GM12873 (cell line): ENCODE results near the gene SYNE3.
A peak's percentile ranks its signal among the peaks of the same experiment; 100 is the strongest.

Source experiments
- CTCF ChIP-seq: IDR thresholded peaks from 2 replicates; pipeline ENCODE4 v1.5.1; 2012; ENCODE audit warnings: low read depth, mild to moderate bottlenecking, moderate library complexity, low read length, control low read depth; ENCODE audit not compliant: insufficient read depth; ENCODE audit errors: missing control alignments

SYNE3 gene

GRCh38 chr14:95533822-95534221, 17.4 kb upstream of the SYNE3 start:
- no peak for TF ChIP-seq CTCF

GRCh38 chr14:95533391-95533821, 17.0 kb upstream of the SYNE3 start:
- TF ChIP-seq CTCF: no peak

- TF ChIP-seq CTCF: no peak
Observed at GRCh38 chr14:95531969-95532368, 15.5 kb upstream of the SYNE3 start.

- TF ChIP-seq CTCF: no peak
Observed at GRCh38 chr14:95531473-95531872, 15.0 kb upstream of the SYNE3 start.

- no peak for TF ChIP-seq CTCF
Observed at GRCh38 chr14:95530473-95531276, 14.2 kb upstream of the SYNE3 start.

- TF ChIP-seq CTCF: no peak
Observed at GRCh38 chr14:95529216-95529615, 12.8 kb upstream of the SYNE3 start.

GRCh38 chr14:95527387-95528002, 11.0 kb upstream of the SYNE3 start:
- peak; percentile 66 for TF ChIP-seq CTCF
